Osteoblast (primary cell): ENCODE data around the gene CXCL12. TPM values are rescaled to one million over a fixed set of nuclear protein-coding genes. Genes with fewer than 3 reads are reported as not detected.

Experiments used
- DNase-seq: peaks from one replicate; pipeline ENCODE4 v3.0.0; 2011; ENCODE audit warnings: low spot score, mixed read lengths; ENCODE audit not compliant: insufficient read length; ENCODE audit errors: missing footprints
- H2AFZ ChIP-seq: 2 replicates; pipeline ENCODE4 v1.6.0; 2011; ENCODE audit warnings: mild to moderate bottlenecking, low read length
- H3K27ac ChIP-seq: 2 replicates; pipeline ENCODE4 v1.5.1; 2011; ENCODE audit warnings: mild to moderate bottlenecking, low read depth, low read length, moderate library complexity
- H3K27me3 ChIP-seq: 2 replicates; pipeline ENCODE4 v1.6.0; 2012; ENCODE audit warnings: mild to moderate bottlenecking, control low read depth, inconsistent platforms, low read length, moderate library complexity; ENCODE audit not compliant: insufficient read depth
- H3K36me3 ChIP-seq: 2 replicates; pipeline ENCODE4 v1.5.1; 2011; ENCODE audit warnings: mild to moderate bottlenecking, low read length, control low read depth, moderate library complexity; ENCODE audit not compliant: insufficient read depth
- H3K4me1 ChIP-seq: 2 replicates; pipeline ENCODE4 v1.5.1; 2011; ENCODE audit warnings: mild to moderate bottlenecking, low read length, control low read depth, moderate library complexity; ENCODE audit not compliant: insufficient read depth
- H3K4me2 ChIP-seq: 2 replicates; pipeline ENCODE4 v1.6.0; 2011; ENCODE audit warnings: mild to moderate bottlenecking, low read length; ENCODE audit not compliant: insufficient read depth
- H3K4me3 ChIP-seq: fragments of 200-600 bp; sonication (generic); 3 replicates; pipeline ENCODE4 v1.5.1; 2012; ENCODE audit warnings: mild to moderate bottlenecking, low read length, inconsistent platforms; ENCODE audit not compliant: insufficient read depth
- H3K79me2 ChIP-seq: 2 replicates; pipeline ENCODE4 v1.6.0; 2012; ENCODE audit warnings: mild to moderate bottlenecking, low read length, control low read depth, inconsistent platforms; ENCODE audit not compliant: insufficient read depth
- H3K9me3 ChIP-seq: 2 replicates; pipeline ENCODE4 v1.5.1; 2011; ENCODE audit warnings: low read depth, low read length, control low read depth
- H4K20me1 ChIP-seq: 2 replicates; pipeline ENCODE4 v1.6.0; 2012; ENCODE audit warnings: mild to moderate bottlenecking, low read length, control low read depth; ENCODE audit not compliant: insufficient read depth
- CTCF ChIP-seq: IDR thresholded peaks from 2 replicates; pipeline ENCODE4 v1.5.1; 2011; ENCODE audit warnings: mild to moderate bottlenecking, low read depth, low read length, moderate library complexity; ENCODE audit errors: extremely low read depth
- total RNA-seq: library from RNA; depleted of rRNA; stranded (reverse); fragments of >200 nt; gene quantifications from 2 replicates; pipeline ENCODE4 v1.2.3, GENCODE V29; 2012

Gene CXCL12
- total RNA-seq, 1 donor = 288 TPM

GRCh38 chr10:44358080-44358771 is 26.7 kb downstream of the CXCL12 start:
- no peaks in the 10 kb centered on the region for H4K20me1 ChIP-seq
- no peak overlapping the region for H3K4me3 ChIP-seq
- no peaks in the 10 kb centered on the region for H3K27me3 ChIP-seq
- H3K4me1 ChIP-seq = peaks cover 5% of the 10 kb centered on the region
- no peak for TF ChIP-seq CTCF
- DNase-seq = no peak
- H3K9me3 ChIP-seq = no peaks in the 10 kb centered on the region
- no peak overlapping the region for H3K4me2 ChIP-seq
- H3K79me2 ChIP-seq = no peaks in the 10 kb centered on the region
- no peak overlapping the region for H3K27ac ChIP-seq
- H2AFZ ChIP-seq = no peak overlapping the region
- no peaks in the 10 kb centered on the region for H3K36me3 ChIP-seq

GRCh38 chr10:44357023-44357540 is 27.8 kb downstream of the CXCL12 start:
- no peaks in the 10 kb centered on the region for H3K9me3 ChIP-seq
- no peaks in the 10 kb centered on the region for H4K20me1 ChIP-seq
- H3K4me3 ChIP-seq = no peak overlapping the region
- H3K27me3 ChIP-seq = no peaks in the 10 kb centered on the region
- no peak overlapping the region for H3K27ac ChIP-seq
- H3K4me2 ChIP-seq = no peak overlapping the region
- DNase-seq = no peak
- no peak for TF ChIP-seq CTCF
- H3K36me3 ChIP-seq = no peaks in the 10 kb centered on the region
- H3K79me2 ChIP-seq = no peaks in the 10 kb centered on the region
- H2AFZ ChIP-seq = no peak overlapping the region
- peaks cover 7% of the 10 kb centered on the region for H3K4me1 ChIP-seq

- Histone ChIP-seq H2AFZ (no peak overlapping the region), H3K4me2 (no peak overlapping the region), H3K27me3 (no peaks in the 10 kb centered on the region), H3K36me3 (no peaks in the 10 kb centered on the region), H3K4me1 (peaks cover 5% of the 10 kb centered on the region), H3K79me2 (no peaks in the 10 kb centered on the region), H3K4me3 (no peak overlapping the region), H3K9me3 (no peaks in the 10 kb centered on the region), H4K20me1 (no peaks in the 10 kb centered on the region), H3K27ac (no peak overlapping the region)
- DNase-seq = peak; percentile 88
- no peak for TF ChIP-seq CTCF
Observed at GRCh38 chr10:44356139-44357022, 28.5 kb downstream of the CXCL12 start.

- Histone ChIP-seq H3K4me2 (no peak overlapping the region), H2AFZ (no peak overlapping the region), H4K20me1 (no peaks in the 10 kb centered on the region), H3K27me3 (no peaks in the 10 kb centered on the region), H3K36me3 (no peaks in the 10 kb centered on the region), H3K9me3 (no peaks in the 10 kb centered on the region), H3K4me1 (peaks cover 4% of the 10 kb centered on the region), H3K4me3 (no peak overlapping the region), H3K79me2 (no peaks in the 10 kb centered on the region), H3K27ac (no peak overlapping the region)
- DNase-seq = no peak
- TF ChIP-seq CTCF = no peak
Observed at GRCh38 chr10:44355630-44356029, 29.3 kb downstream of the CXCL12 start.
